ENCODE results near the gene ZFTA. TPM values are rescaled to one million over a fixed set of nuclear protein-coding genes. Genes with fewer than 3 reads are reported as not detected.
"Not testable (repeated sequence)": the region's sequence is repeated elsewhere in the genome, so short reads cannot be mapped to it uniquely, and the experiment has no call there.

Gene ZFTA
- total and polyA plus RNA-seq, 8 donors = 9.2 to 40.0 (median 32.4) TPM

GRCh38 chr11:63779039-63779438 is 10.5 kb upstream of the ZFTA start:
- TF ChIP-seq, protein P1, sequence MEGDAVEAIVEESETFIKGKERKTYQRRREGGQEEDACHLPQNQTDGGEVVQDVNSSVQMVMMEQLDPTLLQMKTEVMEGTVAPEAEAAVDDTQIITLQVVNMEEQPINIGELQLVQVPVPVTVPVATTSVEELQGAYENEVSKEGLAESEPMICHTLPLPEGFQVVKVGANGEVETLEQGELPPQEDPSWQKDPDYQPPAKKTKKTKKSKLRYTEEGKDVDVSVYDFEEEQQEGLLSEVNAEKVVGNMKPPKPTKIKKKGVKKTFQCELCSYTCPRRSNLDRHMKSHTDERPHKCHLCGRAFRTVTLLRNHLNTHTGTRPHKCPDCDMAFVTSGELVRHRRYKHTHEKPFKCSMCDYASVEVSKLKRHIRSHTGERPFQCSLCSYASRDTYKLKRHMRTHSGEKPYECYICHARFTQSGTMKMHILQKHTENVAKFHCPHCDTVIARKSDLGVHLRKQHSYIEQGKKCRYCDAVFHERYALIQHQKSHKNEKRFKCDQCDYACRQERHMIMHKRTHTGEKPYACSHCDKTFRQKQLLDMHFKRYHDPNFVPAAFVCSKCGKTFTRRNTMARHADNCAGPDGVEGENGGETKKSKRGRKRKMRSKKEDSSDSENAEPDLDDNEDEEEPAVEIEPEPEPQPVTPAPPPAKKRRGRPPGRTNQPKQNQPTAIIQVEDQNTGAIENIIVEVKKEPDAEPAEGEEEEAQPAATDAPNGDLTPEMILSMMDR (IDR thresholded peaks at IDR 0.05) = no peak
- Histone ChIP-seq H3K4me1 (no peaks in the 10 kb centered on the region), H3K27ac (no peak overlapping the region), H3K36me3 (no peaks in the 10 kb centered on the region), H3K4me3 (no peak overlapping the region), H3K9me3 (no peaks in the 10 kb centered on the region), H3K27me3 (no peaks in the 10 kb centered on the region)
- DNase-seq = no peak
- intact Hi-C loops (cut with DNase I) = no loop called here
- ATAC-seq = no peak

DNA sequence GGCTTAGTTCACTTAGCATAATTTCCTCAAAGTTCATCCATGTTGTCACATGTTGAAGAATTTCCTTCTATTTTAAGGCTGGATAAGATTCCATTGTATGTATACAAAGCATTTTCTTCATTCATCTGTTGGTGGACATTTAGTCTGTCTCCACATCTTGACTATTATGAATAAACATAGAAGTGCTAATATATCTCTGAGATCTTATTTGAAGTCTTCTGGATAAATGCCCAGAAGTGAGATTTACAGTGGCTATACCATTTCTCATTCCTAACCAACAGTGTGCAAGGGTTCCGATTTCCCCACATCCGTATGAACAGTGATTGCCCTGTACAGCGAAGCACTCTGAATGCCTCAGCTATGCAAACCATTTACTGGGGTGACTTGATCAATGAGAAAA is 6.6 kb upstream of the ZFTA start:
- Histone ChIP-seq H3K4me1 (peaks cover 0 to 5% of the 10 kb centered on the region in 2 donors), H3K27me3 (peaks cover 0 to 14% of the 10 kb centered on the region in 2 donors), H3K27ac (no peak overlapping the region), H3K4me3 (no peak overlapping the region), H3K36me3 (no peaks in the 10 kb centered on the region), H3K9me3 (no peaks in the 10 kb centered on the region)
- TF ChIP-seq, protein P1 (IDR thresholded peaks at IDR 0.05) = no peak
- DNase-seq = no peak
- intact Hi-C loops (cut with DNase I) = no loop called here
- no peak for ATAC-seq

DNA sequence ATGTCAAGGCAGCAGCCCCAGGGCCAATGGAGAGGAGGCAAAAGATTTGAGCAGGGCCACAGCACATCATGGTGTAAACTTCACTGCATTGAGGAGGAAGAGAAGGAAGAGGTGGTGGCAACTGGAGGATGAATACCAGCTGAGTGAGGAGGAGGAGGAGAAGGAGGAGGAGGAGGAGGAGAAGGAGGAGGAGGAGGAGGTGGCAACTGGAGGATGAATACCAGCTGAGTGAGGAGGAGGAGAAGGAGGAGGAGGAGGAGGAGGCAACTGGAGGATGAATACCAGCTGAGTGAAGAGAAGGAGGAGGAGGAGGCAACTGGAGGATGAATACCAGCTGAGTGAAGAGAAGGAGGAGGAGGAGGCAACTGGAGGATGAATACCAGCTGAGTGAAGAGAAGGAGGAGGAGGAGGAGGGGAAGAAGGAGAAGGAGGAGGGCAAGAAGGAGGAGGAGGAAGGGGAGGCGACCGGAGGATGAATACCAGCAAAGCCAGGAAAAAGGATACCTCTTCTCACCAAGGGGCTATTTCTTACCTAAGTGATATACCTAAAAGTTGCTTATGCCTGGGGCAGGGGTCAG is 3.3 kb upstream of the ZFTA start:
- H3K36me3 ChIP-seq; H3K27ac ChIP-seq; DNase-seq; H3K9me3 ChIP-seq; H3K4me3 ChIP-seq; intact Hi-C loops (cut with DNase I); ATAC-seq: not testable (repeated sequence)
- H3K4me1 ChIP-seq = peaks cover under 1 to 29% of the 10 kb centered on the region in 2 donors
- peaks cover 0 to 31% of the 10 kb centered on the region in 2 donors for H3K27me3 ChIP-seq

DNA sequence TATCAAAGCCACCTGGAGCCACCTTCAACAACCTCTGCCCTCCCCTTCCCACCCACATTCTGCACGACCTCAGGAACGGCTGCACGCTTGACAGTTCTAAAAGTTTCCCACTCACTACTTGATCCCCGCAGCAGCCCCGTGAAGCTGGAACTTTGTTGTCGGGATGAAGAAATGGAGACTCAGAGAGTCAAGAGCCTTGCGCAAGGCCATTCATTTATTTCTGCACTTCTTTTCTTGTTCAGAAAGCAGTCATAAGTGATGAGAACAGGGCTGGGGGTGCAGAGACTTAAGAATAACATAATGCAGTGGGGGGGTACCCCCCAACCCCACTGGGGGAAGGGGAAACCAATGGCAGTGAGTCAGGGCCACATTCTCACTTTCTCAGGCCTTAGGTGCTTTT is 2.2 kb upstream of the ZFTA start:
- H3K4me1 ChIP-seq = peaks cover 4 to 36% of the 10 kb centered on the region in 2 donors
- ATAC-seq (no peak), DNase-seq (no peak)
- H3K27me3 ChIP-seq = peaks cover 0 to 31% of the 10 kb centered on the region in 2 donors
- H3K36me3 ChIP-seq = no peaks in the 10 kb centered on the region
- intact Hi-C loops (cut with DNase I) = no loop called here
- no peak overlapping the region for H3K4me3 ChIP-seq
- H3K27ac ChIP-seq = no peak overlapping the region
- H3K9me3 ChIP-seq = no peaks in the 10 kb centered on the region
- TF ChIP-seq, protein P1 (IDR thresholded peaks at IDR 0.05) = no peak

GRCh38 chr11:63769714-63770455 is 1.3 kb upstream of the ZFTA start:
- TF ChIP-seq, protein P1 (IDR thresholded peaks at IDR 0.05) = no peak
- Histone ChIP-seq H3K9me3 (no peaks in the 10 kb centered on the region), H3K4me1 (peaks cover 4 to 36% of the 10 kb centered on the region in 2 donors), H3K4me3 (peak overlapping the region; percentile 79 to 82), H3K27me3 (peaks cover 0 to 31% of the 10 kb centered on the region in 2 donors), H3K36me3 (peaks cover 0 to 2% of the 10 kb centered on the region in 2 donors), H3K27ac (peak overlapping the region; percentile 19 to 48)
- intact Hi-C loops (cut with DNase I) = loop anchor here in 1 of 2 donors (10.0 kb wide), 1 partner anchor 175 kb away; no protein-coding TSS in a partner anchor
- ATAC-seq = peak; percentile 3
- peak in 1 of 4 donors; percentile 32 for DNase-seq

Measured in left lung (tissue), 10 donors.